HG03521 (cell line): Measurements from ENCODE around the gene PIWIL4.

ENCODE experiments used
- ATAC-seq: cut with Tn5 transposase; IDR thresholded peaks from one replicate; pipeline ENCODE4 v1.9.1; 2021; ENCODE audit warnings: mild to moderate bottlenecking, moderate library complexity; ENCODE audit not compliant: unreplicated experiment

PIWIL4 gene

GRCh38 chr11:94567181-94567670 is at the start of gene PIWIL4:
Gene PIWIL4 (plus strand): TSS chr11:94567368. CDS start chr11:94567519, 151 bp downstream.
- ATAC-seq = no peak

- no peak for ATAC-seq
Measured at GRCh38 chr11:94518300-94518699, 48.9 kb upstream of the PIWIL4 start.

GRCh38 chr11:94519478-94520084 is 47.6 kb upstream of the PIWIL4 start:
- ATAC-seq = no peak

GRCh38 chr11:94521684-94522083 is 45.5 kb upstream of the PIWIL4 start:
- peak; percentile 64 for ATAC-seq

GRCh38 chr11:94524341-94524740 is 42.8 kb upstream of the PIWIL4 start:
- ATAC-seq = no peak

GRCh38 chr11:94525546-94526324 is 41.4 kb upstream of the PIWIL4 start:
- ATAC-seq = no peak

GRCh38 chr11:94526645-94527438 is 40.3 kb upstream of the PIWIL4 start:
- ATAC-seq = no peak

GRCh38 chr11:94528551-94528950 is 38.6 kb upstream of the PIWIL4 start:
- ATAC-seq = no peak

GRCh38 chr11:94532211-94532610 is 35.0 kb upstream of the PIWIL4 start:
- ATAC-seq = no peak

- no peak for ATAC-seq
Measured at GRCh38 chr11:94533206-94533605, 34.0 kb upstream of the PIWIL4 start.

- no peak for ATAC-seq
Measured at GRCh38 chr11:94533696-94534630, 33.2 kb upstream of the PIWIL4 start.

- ATAC-seq = no peak
Measured at GRCh38 chr11:94536386-94536785, 30.8 kb upstream of the PIWIL4 start.

GRCh38 chr11:94537031-94537600 is 30.1 kb upstream of the PIWIL4 start:
- ATAC-seq = no peak

- ATAC-seq = no peak
Measured at GRCh38 chr11:94539420-94539819, 27.7 kb upstream of the PIWIL4 start.

- ATAC-seq = peak; percentile 75
Measured at GRCh38 chr11:94543695-94544645, 23.2 kb upstream of the PIWIL4 start, which contains the start of gene FUT4. Gene FUT4 (plus strand): TSS chr11:94543921. CDS start chr11:94544134, 213 bp downstream.

GRCh38 chr11:94544646-94545263 is 22.4 kb upstream of the PIWIL4 start:
- ATAC-seq = no peak

- ATAC-seq = no peak
Measured at GRCh38 chr11:94545264-94546161, 21.7 kb upstream of the PIWIL4 start.

- ATAC-seq = no peak
Measured at GRCh38 chr11:94546162-94546470, 21.1 kb upstream of the PIWIL4 start.
